Measurements from ENCODE around the gene LARP1.

DNA sequence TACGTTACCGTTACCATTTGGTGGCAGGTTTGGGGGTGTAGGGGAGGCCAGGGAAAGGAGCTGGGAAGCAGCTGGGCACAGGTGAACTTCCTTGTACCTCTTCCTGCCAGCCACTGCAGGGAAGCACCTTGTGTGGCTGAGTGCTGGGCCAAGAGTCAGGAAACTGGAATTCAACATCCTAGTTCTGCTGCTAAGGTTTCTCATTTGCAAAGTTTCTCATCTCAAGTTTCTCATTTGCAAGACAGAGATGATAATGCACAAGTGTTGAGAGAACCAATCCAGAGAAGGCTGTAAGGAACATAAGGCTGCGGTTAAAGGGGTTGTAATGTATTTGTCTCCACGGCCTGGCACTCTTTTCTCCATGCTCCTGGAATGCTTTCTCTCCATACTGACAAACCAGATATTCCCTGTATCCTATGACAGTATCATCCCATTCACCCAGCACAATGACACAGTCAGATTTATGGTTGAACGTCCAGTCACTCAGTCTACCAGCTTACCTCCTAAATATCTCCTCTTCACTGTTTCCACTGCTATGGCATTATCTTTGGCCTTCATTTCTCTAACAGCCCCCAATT, 33.6 kb upstream of the LARP1 start:
- TF ChIP-seq, protein P1, sequence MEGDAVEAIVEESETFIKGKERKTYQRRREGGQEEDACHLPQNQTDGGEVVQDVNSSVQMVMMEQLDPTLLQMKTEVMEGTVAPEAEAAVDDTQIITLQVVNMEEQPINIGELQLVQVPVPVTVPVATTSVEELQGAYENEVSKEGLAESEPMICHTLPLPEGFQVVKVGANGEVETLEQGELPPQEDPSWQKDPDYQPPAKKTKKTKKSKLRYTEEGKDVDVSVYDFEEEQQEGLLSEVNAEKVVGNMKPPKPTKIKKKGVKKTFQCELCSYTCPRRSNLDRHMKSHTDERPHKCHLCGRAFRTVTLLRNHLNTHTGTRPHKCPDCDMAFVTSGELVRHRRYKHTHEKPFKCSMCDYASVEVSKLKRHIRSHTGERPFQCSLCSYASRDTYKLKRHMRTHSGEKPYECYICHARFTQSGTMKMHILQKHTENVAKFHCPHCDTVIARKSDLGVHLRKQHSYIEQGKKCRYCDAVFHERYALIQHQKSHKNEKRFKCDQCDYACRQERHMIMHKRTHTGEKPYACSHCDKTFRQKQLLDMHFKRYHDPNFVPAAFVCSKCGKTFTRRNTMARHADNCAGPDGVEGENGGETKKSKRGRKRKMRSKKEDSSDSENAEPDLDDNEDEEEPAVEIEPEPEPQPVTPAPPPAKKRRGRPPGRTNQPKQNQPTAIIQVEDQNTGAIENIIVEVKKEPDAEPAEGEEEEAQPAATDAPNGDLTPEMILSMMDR (IDR thresholded peaks at IDR 0.05; ENCODE audit: low read depth, low read length, poor library complexity, severe bottlenecking), result no peak
- TF ChIP-seq EZH2phosphoT487 (IDR thresholded peaks at IDR 0.05; ENCODE audit: borderline replicate concordance, low read length), result no peak
